ENCODE measurements around the gene HINT2. TPM values are rescaled to one million over a fixed set of nuclear protein-coding genes. Genes with fewer than 3 reads are reported as not detected.
A peak's percentile ranks its signal among the peaks of the same experiment; 100 is the strongest.

Gene HINT2
- total RNA-seq, 2 donors from 2014 or later, result 38.6 to 39.7 TPM

DNA sequence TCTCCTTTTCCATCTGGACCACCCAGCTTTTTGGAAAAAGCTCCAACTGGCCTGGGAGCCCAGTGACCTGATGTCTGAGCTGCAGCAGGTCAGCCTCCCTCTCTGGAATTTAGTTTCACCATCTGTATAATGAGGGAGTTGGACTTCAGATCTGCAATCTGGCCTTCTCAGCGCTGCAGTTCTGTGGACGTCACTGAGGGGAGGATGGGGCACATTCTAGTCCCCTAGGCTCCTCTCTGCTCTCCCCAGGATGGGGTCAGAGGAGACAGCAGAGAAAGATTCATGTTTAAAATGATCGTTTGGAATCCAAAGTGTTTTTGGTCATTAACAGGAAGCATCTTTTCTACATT lies 45.1 kb upstream of the HINT2 start:
- intact Hi-C loops (cut with DNase I), result no loop called here
- H3K4me3 ChIP-seq, result no peak overlapping the region
- H3K27ac ChIP-seq, result no peak overlapping the region
- no peaks in the 10 kb centered on the region for H3K27me3 ChIP-seq (replicated peaks; ENCODE audit: insufficient read depth)
- H3K36me3 ChIP-seq, result no peaks in the 10 kb centered on the region
- WGBS, result 42% methylated on average over 3 of the region's 3 CpGs
- no peak for DNase-seq (ENCODE audit: low spot score)
- no peaks in the 10 kb centered on the region for H3K4me1 ChIP-seq (replicated peaks)
- TF ChIP-seq POLR2A (IDR thresholded peaks at IDR 0.05), result no peak
- TF ChIP-seq, protein P1, sequence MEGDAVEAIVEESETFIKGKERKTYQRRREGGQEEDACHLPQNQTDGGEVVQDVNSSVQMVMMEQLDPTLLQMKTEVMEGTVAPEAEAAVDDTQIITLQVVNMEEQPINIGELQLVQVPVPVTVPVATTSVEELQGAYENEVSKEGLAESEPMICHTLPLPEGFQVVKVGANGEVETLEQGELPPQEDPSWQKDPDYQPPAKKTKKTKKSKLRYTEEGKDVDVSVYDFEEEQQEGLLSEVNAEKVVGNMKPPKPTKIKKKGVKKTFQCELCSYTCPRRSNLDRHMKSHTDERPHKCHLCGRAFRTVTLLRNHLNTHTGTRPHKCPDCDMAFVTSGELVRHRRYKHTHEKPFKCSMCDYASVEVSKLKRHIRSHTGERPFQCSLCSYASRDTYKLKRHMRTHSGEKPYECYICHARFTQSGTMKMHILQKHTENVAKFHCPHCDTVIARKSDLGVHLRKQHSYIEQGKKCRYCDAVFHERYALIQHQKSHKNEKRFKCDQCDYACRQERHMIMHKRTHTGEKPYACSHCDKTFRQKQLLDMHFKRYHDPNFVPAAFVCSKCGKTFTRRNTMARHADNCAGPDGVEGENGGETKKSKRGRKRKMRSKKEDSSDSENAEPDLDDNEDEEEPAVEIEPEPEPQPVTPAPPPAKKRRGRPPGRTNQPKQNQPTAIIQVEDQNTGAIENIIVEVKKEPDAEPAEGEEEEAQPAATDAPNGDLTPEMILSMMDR (IDR thresholded peaks at IDR 0.05), result no peak
- no peak for TF ChIP-seq POLR2AphosphoS5 (IDR thresholded peaks at IDR 0.05)
- no peaks in the 10 kb centered on the region for H3K9me3 ChIP-seq

DNA sequence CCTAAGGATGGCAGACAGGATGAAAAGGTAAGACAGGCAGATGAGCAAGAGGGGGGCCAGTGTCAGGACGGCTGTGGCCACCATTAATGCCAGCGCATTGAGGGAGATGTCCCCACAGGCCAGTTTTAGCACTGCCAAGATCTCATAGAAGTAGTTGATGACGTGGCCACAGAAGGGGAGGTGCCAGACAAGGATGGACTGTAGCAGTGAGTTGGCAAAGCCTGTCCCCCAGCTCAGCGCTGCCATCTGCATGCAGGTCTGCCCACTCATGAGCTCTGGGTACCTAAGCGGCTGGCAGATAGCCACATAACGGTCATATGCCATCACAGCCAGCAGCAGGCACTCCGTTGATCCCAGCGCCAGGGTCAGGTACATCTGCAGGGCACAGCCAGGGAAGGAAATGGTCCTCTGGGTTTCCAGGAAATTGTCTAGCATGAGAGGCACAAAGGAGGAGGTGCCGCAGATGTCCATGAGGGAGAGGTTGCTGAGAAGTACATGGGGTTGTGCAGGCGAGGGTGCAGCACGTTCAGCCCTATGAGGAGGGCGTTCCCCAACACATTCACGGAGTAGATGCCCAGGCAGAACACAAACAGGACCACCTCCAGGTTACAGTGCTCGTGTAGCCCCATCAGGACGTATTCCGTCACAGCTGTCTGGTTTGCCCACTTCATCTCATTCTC lies 44.6 kb upstream of the HINT2 start:
- H3K9me3 ChIP-seq, result no peaks in the 10 kb centered on the region
- intact Hi-C loops (cut with DNase I), result no loop called here
- H3K4me1 ChIP-seq (replicated peaks), result no peaks in the 10 kb centered on the region
- TF ChIP-seq POLR2A (IDR thresholded peaks at IDR 0.05) (no peak), POLR2AphosphoS5 (IDR thresholded peaks at IDR 0.05) (no peak)
- TF ChIP-seq, protein P1 (IDR thresholded peaks at IDR 0.05), result no peak
- no peaks in the 10 kb centered on the region for H3K27me3 ChIP-seq (replicated peaks; ENCODE audit: insufficient read depth)
- 38% methylated on average over 13 of the region's 16 CpGs for WGBS
- DNase-seq (ENCODE audit: low spot score), result peak; percentile 4
- H3K27ac ChIP-seq, result no peak overlapping the region
- H3K36me3 ChIP-seq, result no peaks in the 10 kb centered on the region
- no peak overlapping the region for H3K4me3 ChIP-seq

DNA sequence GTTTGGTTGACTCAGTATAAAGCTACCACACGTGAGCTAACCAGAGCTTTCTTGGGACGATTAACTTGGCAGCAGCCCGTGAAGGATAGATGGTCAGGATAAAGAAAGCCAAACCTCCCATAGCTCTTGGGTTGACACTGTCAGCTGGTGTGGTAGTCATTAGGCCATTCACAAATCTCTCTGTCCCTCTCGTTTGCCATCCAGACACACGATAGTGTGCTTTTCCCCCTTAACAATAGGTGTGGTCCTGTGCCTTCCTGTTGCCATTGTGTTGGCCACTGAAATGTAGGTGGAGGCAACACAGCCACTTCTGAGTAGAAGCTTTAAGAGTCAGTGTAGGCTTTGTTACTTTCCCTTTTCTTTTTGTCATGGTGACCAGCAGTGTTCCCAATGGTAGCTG lies 43.6 kb upstream of the HINT2 start:
- no peak for DNase-seq (ENCODE audit: low spot score)
- TF ChIP-seq, protein P1 (IDR thresholded peaks at IDR 0.05), result no peak
- TF ChIP-seq POLR2A (IDR thresholded peaks at IDR 0.05), result no peak
- no peak for TF ChIP-seq POLR2AphosphoS5 (IDR thresholded peaks at IDR 0.05)
- no peaks in the 10 kb centered on the region for H3K4me1 ChIP-seq (replicated peaks)
- 61% methylated on average over 5 of the region's 5 CpGs for WGBS
- no peaks in the 10 kb centered on the region for H3K9me3 ChIP-seq
- intact Hi-C loops (cut with DNase I), result no loop called here
- no peak overlapping the region for H3K27ac ChIP-seq
- H3K27me3 ChIP-seq (replicated peaks; ENCODE audit: insufficient read depth), result no peaks in the 10 kb centered on the region
- no peaks in the 10 kb centered on the region for H3K36me3 ChIP-seq
- H3K4me3 ChIP-seq, result no peak overlapping the region

DNA sequence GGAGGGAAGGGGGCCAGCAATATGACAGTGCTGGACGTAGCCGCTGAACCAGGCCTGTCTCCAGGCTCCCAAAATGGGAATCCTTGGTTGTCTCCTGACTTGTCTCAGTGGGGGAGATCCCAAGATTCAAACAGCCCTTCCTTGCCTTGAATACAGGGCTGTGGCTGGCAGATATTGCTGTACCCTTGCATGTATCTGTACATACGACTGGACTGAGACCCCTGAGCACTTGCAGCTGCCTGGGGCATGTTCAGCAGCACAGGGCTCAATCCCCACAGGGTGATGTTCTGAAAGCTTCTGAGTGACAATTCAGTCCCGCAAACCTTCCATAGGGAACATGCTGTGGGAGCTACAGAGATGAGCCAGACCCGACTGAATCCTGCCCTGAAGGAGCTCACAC lies 42.0 kb upstream of the HINT2 start:
- 81% methylated on average over 5 of the region's 5 CpGs for WGBS
- Histone ChIP-seq H3K9me3 (no peaks in the 10 kb centered on the region), H3K4me3 (no peak overlapping the region), H3K27ac (no peak overlapping the region), H3K4me1 (replicated peaks) (no peaks in the 10 kb centered on the region), H3K27me3 (replicated peaks; ENCODE audit: insufficient read depth) (no peaks in the 10 kb centered on the region), H3K36me3 (no peaks in the 10 kb centered on the region)
- intact Hi-C loops (cut with DNase I), result no loop called here
- TF ChIP-seq POLR2AphosphoS5 (IDR thresholded peaks at IDR 0.05), result no peak
- no peak for TF ChIP-seq POLR2A (IDR thresholded peaks at IDR 0.05)
- TF ChIP-seq, protein P1 (IDR thresholded peaks at IDR 0.05), result no peak
- DNase-seq (ENCODE audit: low spot score), result peak; percentile 1

DNA sequence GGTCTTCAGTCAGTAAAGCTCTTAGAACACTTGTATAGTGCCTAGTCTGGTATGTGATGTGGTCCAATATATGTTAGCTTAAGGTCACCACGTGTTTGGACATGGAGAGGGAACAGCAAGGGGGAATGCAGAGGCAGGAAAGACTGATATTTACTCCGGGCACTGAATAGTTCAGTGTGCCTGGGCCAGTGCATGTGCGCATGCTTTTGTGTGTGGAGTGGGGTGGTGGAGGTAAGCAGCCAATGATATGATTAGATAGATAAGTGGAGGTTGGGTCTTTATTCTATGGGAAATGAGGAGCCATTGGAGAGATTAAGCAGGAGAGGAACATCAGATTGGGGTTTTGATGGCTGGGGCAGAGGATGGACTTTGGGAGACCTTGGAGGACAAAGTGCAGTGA lies 41.4 kb upstream of the HINT2 start:
- no peaks in the 10 kb centered on the region for H3K36me3 ChIP-seq
- H3K27ac ChIP-seq, result no peak overlapping the region
- no peaks in the 10 kb centered on the region for H3K4me1 ChIP-seq (replicated peaks)
- no peaks in the 10 kb centered on the region for H3K27me3 ChIP-seq (replicated peaks; ENCODE audit: insufficient read depth)
- no peak for DNase-seq (ENCODE audit: low spot score)
- WGBS, result 74% methylated on average over 3 of the region's 3 CpGs
- no peak overlapping the region for H3K4me3 ChIP-seq
- H3K9me3 ChIP-seq, result no peaks in the 10 kb centered on the region
- intact Hi-C loops (cut with DNase I), result no loop called here
- TF ChIP-seq POLR2AphosphoS5 (IDR thresholded peaks at IDR 0.05) (no peak), POLR2A (IDR thresholded peaks at IDR 0.05) (no peak)
- TF ChIP-seq, protein P1 (IDR thresholded peaks at IDR 0.05), result no peak

All from prostate gland (tissue), 2 donors.